Neural crest cell (in vitro differentiated cells): ENCODE measurements around the gene EPHB6. TPM values are rescaled to one million over a fixed set of nuclear protein-coding genes. Genes with fewer than 3 reads are reported as not detected.

Experiments
- DNase-seq: peaks from one replicate; pipeline ENCODE4 v3.0.0; 2021; ENCODE audit warnings: low read depth, mixed read lengths, low spot score
- H3K27ac Mint-ChIP-seq: one replicate; pipeline ENCODE4 v1.8.0; 2021; ENCODE audit warnings: mild to moderate bottlenecking, mixed read lengths; ENCODE audit not compliant: unreplicated experiment
- H3K27me3 Mint-ChIP-seq: 2 replicates; pipeline ENCODE4 v1.8.0; 2021; ENCODE audit warnings: low read depth, mild to moderate bottlenecking, mixed read lengths
- H3K36me3 Mint-ChIP-seq: 2 replicates; pipeline ENCODE4 v1.8.0; 2021; ENCODE audit warnings: low read depth, mild to moderate bottlenecking, mixed read lengths
- H3K4me1 Mint-ChIP-seq: 2 replicates; pipeline ENCODE4 v1.8.0; 2021; ENCODE audit warnings: mixed read lengths
- H3K4me3 Mint-ChIP-seq: one replicate; pipeline ENCODE4 v1.8.0; 2021; ENCODE audit warnings: mild to moderate bottlenecking, mixed read lengths
- H3K9me3 Mint-ChIP-seq: 2 replicates; pipeline ENCODE4 v1.8.0; 2021; ENCODE audit warnings: mixed read lengths
- CTCF ChIP-seq: fragments of 200-600 bp; sonication (generic); conservative IDR thresholded peaks from 2 replicates; pipeline ENCODE4 v1.5.0; 2021; ENCODE audit warnings: antibody characterized with exemption, mild to moderate bottlenecking
- total RNA-seq: library from RNA; stranded (reverse); gene quantifications from 2 replicates; pipeline ENCODE4 v1.2.1, GENCODE V29; 2021

EPHB6 gene
- total RNA-seq, 1 donor from 2014 or later = 12.3 TPM

- H3K36me3 Mint-ChIP-seq = no peaks in the 10 kb centered on the region
- H3K4me3 Mint-ChIP-seq = peak overlapping the region; percentile 86
- peaks cover 23% of the 10 kb centered on the region for H3K27me3 Mint-ChIP-seq
- no peak for DNase-seq
- no peaks in the 10 kb centered on the region for H3K9me3 Mint-ChIP-seq
- peaks cover 19% of the 10 kb centered on the region for H3K4me1 Mint-ChIP-seq
- no peak for TF ChIP-seq CTCF
- no peak overlapping the region for H3K27ac Mint-ChIP-seq
Observed at GRCh38 chr7:142855756-142856564, 1.1 kb downstream of the EPHB6 start.

GRCh38 chr7:142856565-142857245 lies 1.8 kb downstream of the EPHB6 start:
- Mint-ChIP-seq H3K4me3 (peak overlapping the region; percentile 86), H3K4me1 (peaks cover 19% of the 10 kb centered on the region), H3K27me3 (peaks cover 17% of the 10 kb centered on the region), H3K27ac (no peak overlapping the region), H3K36me3 (no peaks in the 10 kb centered on the region), H3K9me3 (no peaks in the 10 kb centered on the region)
- no peak for DNase-seq
- TF ChIP-seq CTCF = no peak

- Mint-ChIP-seq H3K4me1 (peaks cover 19% of the 10 kb centered on the region), H3K27me3 (peaks cover 14% of the 10 kb centered on the region), H3K27ac (no peak overlapping the region), H3K9me3 (no peaks in the 10 kb centered on the region), H3K36me3 (no peaks in the 10 kb centered on the region), H3K4me3 (peak overlapping the region; percentile 31)
- no peak for TF ChIP-seq CTCF
- no peak for DNase-seq
Observed at GRCh38 chr7:142857625-142858024, 2.7 kb downstream of the EPHB6 start.

- peaks cover 11% of the 10 kb centered on the region for H3K27me3 Mint-ChIP-seq
- DNase-seq = no peak
- no peaks in the 10 kb centered on the region for H3K9me3 Mint-ChIP-seq
- H3K4me1 Mint-ChIP-seq = peaks cover 15% of the 10 kb centered on the region
- peak overlapping the region; percentile 39 for H3K4me3 Mint-ChIP-seq
- no peaks in the 10 kb centered on the region for H3K36me3 Mint-ChIP-seq
- no peak overlapping the region for H3K27ac Mint-ChIP-seq
- TF ChIP-seq CTCF = no peak
Observed at GRCh38 chr7:142859411-142859810, 4.5 kb downstream of the EPHB6 start.

GRCh38 chr7:142859829-142860228 lies 5.0 kb downstream of the EPHB6 start:
- Mint-ChIP-seq H3K4me1 (peaks cover 15% of the 10 kb centered on the region), H3K4me3 (peak overlapping the region; percentile 39), H3K36me3 (no peaks in the 10 kb centered on the region), H3K27ac (no peak overlapping the region), H3K27me3 (peaks cover 11% of the 10 kb centered on the region), H3K9me3 (no peaks in the 10 kb centered on the region)
- no peak for DNase-seq
- TF ChIP-seq CTCF = no peak
